ENCODE results near the gene SNTG2. TPM values are rescaled to one million over a fixed set of nuclear protein-coding genes. Genes with fewer than 3 reads are reported as not detected.
"Not testable (repeated sequence)": the region's sequence is repeated elsewhere in the genome, so short reads cannot be mapped to it uniquely, and the experiment has no call there.

Gene SNTG2
- total and polyA plus RNA-seq, 7 experiments from 2014 or later = 0.26 to 4.9 (median 3.1) TPM; not detected in 2

- ATAC-seq = no peak
Measured at GRCh38 chr2:907706-908105, 42.9 kb upstream of the SNTG2 start.

GRCh38 chr2:908568-908967 is 42.1 kb upstream of the SNTG2 start:
- ChIA-PET POLR2A (no interaction called here), CTCF (no interaction called here)
- Histone ChIP-seq H3K27me3 (ENCODE audit: control insufficient read depth in 2 of 2, insufficient read depth in 2 of 2, low read length in 2 of 2) (no peaks in the 10 kb centered on the region), H3K27ac (ENCODE audit: low read depth, low read length) (no peak overlapping the region), H3K4me3 (ENCODE audit: low read length) (no peak overlapping the region), H3K36me3 (ENCODE audit: control insufficient read depth in 2 of 3, insufficient read depth in 3 of 3, low read length in 3 of 3) (no peaks in the 10 kb centered on the region), H3K9me3 (ENCODE audit: control insufficient read depth in 2 of 3, low read length in 3 of 3) (no peaks in the 10 kb centered on the region), H3K4me1 (ENCODE audit: control insufficient read depth in 2 of 2, insufficient read depth in 2 of 2, low read length in 2 of 2) (no peaks in the 10 kb centered on the region)
- Mint-ChIP-seq H3K4me3 (no peak overlapping the region), H3K4me1 (peaks cover 0 to 6% (median 4%) of the 10 kb centered on the region in 7 donors), H3K36me3 (no peaks in the 10 kb centered on the region), H3K27me3 (peaks cover 0 to 6% (median 1%) of the 10 kb centered on the region in 5 donors), H3K9me3 (peaks cover 0 to 4% (median 0%) of the 10 kb centered on the region in 11 donors), H3K27ac (peak overlapping the region in 1 of 9 donors; percentile 26)
- ATAC-seq (no peak), DNase-seq (no peak)
- intact Hi-C loops (cut with micrococcal nuclease) = no loop called here

More at GRCh38 chr2:907706-908105, 42.9 kb upstream of the SNTG2 start:
- no peak overlapping the region for H3K27ac ChIP-seq (ENCODE audit: low read depth, low read length)
- peaks cover 0 to 6% (median 0%) of the 10 kb centered on the region in 11 donors for H3K9me3 Mint-ChIP-seq
- no peak for DNase-seq
- intact Hi-C loops (cut with micrococcal nuclease) = no loop called here
- no peaks in the 10 kb centered on the region for H3K9me3 ChIP-seq (ENCODE audit: control insufficient read depth in 2 of 3, low read length in 3 of 3)
- ChIA-PET POLR2A (no interaction called here), CTCF (no interaction called here)
- H3K27me3 ChIP-seq (ENCODE audit: control insufficient read depth in 2 of 2, insufficient read depth in 2 of 2, low read length in 2 of 2) = no peaks in the 10 kb centered on the region
- H3K4me3 Mint-ChIP-seq = no peak overlapping the region
- H3K4me1 Mint-ChIP-seq = peaks cover 0 to 6% (median 4%) of the 10 kb centered on the region in 7 donors
- H3K36me3 ChIP-seq (ENCODE audit: control insufficient read depth in 2 of 3, insufficient read depth in 3 of 3, low read length in 3 of 3) = no peaks in the 10 kb centered on the region
- peak overlapping the region in 1 of 9 donors; percentile 42 for H3K27ac Mint-ChIP-seq
- peaks cover 0 to 6% (median 5%) of the 10 kb centered on the region in 5 donors for H3K27me3 Mint-ChIP-seq
- no peaks in the 10 kb centered on the region for H3K36me3 Mint-ChIP-seq
- H3K4me3 ChIP-seq (ENCODE audit: low read length) = no peak overlapping the region
- no peaks in the 10 kb centered on the region for H3K4me1 ChIP-seq (ENCODE audit: control insufficient read depth in 2 of 2, insufficient read depth in 2 of 2, low read length in 2 of 2)

GRCh38 chr2:909764-910379 is 40.8 kb upstream of the SNTG2 start:
- DNase-seq; H3K4me1 ChIP-seq (ENCODE audit: control insufficient read depth in 2 of 2, insufficient read depth in 2 of 2, low read length in 2 of 2); H3K4me1 Mint-ChIP-seq; H3K27ac Mint-ChIP-seq; H3K27me3 Mint-ChIP-seq; H3K4me3 ChIP-seq (ENCODE audit: low read length); intact Hi-C loops (cut with micrococcal nuclease); H3K27ac ChIP-seq (ENCODE audit: low read depth, low read length); CTCF ChIA-PET; H3K27me3 ChIP-seq (ENCODE audit: control insufficient read depth in 2 of 2, insufficient read depth in 2 of 2, low read length in 2 of 2); POLR2A ChIA-PET; H3K4me3 Mint-ChIP-seq; ATAC-seq; H3K9me3 ChIP-seq (ENCODE audit: control insufficient read depth in 2 of 3, low read length in 3 of 3); H3K36me3 Mint-ChIP-seq; H3K36me3 ChIP-seq (ENCODE audit: control insufficient read depth in 2 of 3, insufficient read depth in 3 of 3, low read length in 3 of 3); H3K9me3 Mint-ChIP-seq: not testable (repeated sequence)

- intact Hi-C loops (cut with micrococcal nuclease) = no loop called here
- H3K27me3 Mint-ChIP-seq = no peaks in the 10 kb centered on the region
- Histone ChIP-seq H3K27me3 (ENCODE audit: control insufficient read depth in 2 of 2, insufficient read depth in 2 of 2, low read length in 2 of 2) (no peaks in the 10 kb centered on the region), H3K9me3 (ENCODE audit: control insufficient read depth in 2 of 3, low read length in 3 of 3) (no peaks in the 10 kb centered on the region), H3K27ac (ENCODE audit: low read depth, low read length) (no peak overlapping the region), H3K4me3 (ENCODE audit: low read length) (no peak overlapping the region), H3K4me1 (ENCODE audit: control insufficient read depth in 2 of 2, insufficient read depth in 2 of 2, low read length in 2 of 2) (no peaks in the 10 kb centered on the region), H3K36me3 (ENCODE audit: control insufficient read depth in 2 of 3, insufficient read depth in 3 of 3, low read length in 3 of 3) (no peaks in the 10 kb centered on the region)
- H3K36me3 Mint-ChIP-seq = no peaks in the 10 kb centered on the region
- H3K9me3 Mint-ChIP-seq = peaks cover 0 to 4% (median 0%) of the 10 kb centered on the region in 11 donors
- POLR2A ChIA-PET = interaction anchor here (0.6 kb wide), 1 partner anchor 52 kb away, joined by 4 read pairs; no protein-coding TSS in a partner anchor
- H3K27ac Mint-ChIP-seq = no peak overlapping the region
- no peak for DNase-seq
- H3K4me3 Mint-ChIP-seq = no peak overlapping the region
- H3K4me1 Mint-ChIP-seq = peaks cover 0 to 6% (median 4%) of the 10 kb centered on the region in 7 donors
- ATAC-seq = no peak
- CTCF ChIA-PET = no interaction called here
Measured at GRCh38 chr2:910698-911097, 40.0 kb upstream of the SNTG2 start.

GRCh38 chr2:915979-916378 is 34.7 kb upstream of the SNTG2 start:
- H3K27ac ChIP-seq (ENCODE audit: low read depth, low read length) = no peak overlapping the region
- H3K36me3 ChIP-seq (ENCODE audit: control insufficient read depth in 2 of 3, insufficient read depth in 3 of 3, low read length in 3 of 3) = no peaks in the 10 kb centered on the region
- ChIA-PET POLR2A (no interaction called here), CTCF (no interaction called here)
- DNase-seq (no peak), ATAC-seq (no peak)
- Mint-ChIP-seq H3K9me3 (peaks cover 0 to 2% (median 0%) of the 10 kb centered on the region in 11 donors), H3K36me3 (no peaks in the 10 kb centered on the region), H3K27ac (no peak overlapping the region), H3K4me1 (no peaks in the 10 kb centered on the region), H3K27me3 (peaks cover 0 to 4% (median 0%) of the 10 kb centered on the region in 5 donors), H3K4me3 (no peak overlapping the region)
- no peaks in the 10 kb centered on the region for H3K4me1 ChIP-seq (ENCODE audit: control insufficient read depth in 2 of 2, insufficient read depth in 2 of 2, low read length in 2 of 2)
- no peak overlapping the region for H3K4me3 ChIP-seq (ENCODE audit: low read length)
- H3K9me3 ChIP-seq (ENCODE audit: control insufficient read depth in 2 of 3, low read length in 3 of 3) = no peaks in the 10 kb centered on the region
- intact Hi-C loops (cut with micrococcal nuclease) = no loop called here
- H3K27me3 ChIP-seq (ENCODE audit: control insufficient read depth in 2 of 2, insufficient read depth in 2 of 2, low read length in 2 of 2) = no peaks in the 10 kb centered on the region

GRCh38 chr2:916935-917334 is 33.7 kb upstream of the SNTG2 start:
- no peaks in the 10 kb centered on the region for H3K36me3 Mint-ChIP-seq
- Histone ChIP-seq H3K4me1 (ENCODE audit: control insufficient read depth in 2 of 2, insufficient read depth in 2 of 2, low read length in 2 of 2) (no peaks in the 10 kb centered on the region), H3K27me3 (ENCODE audit: control insufficient read depth in 2 of 2, insufficient read depth in 2 of 2, low read length in 2 of 2) (no peaks in the 10 kb centered on the region), H3K27ac (ENCODE audit: low read depth, low read length) (no peak overlapping the region), H3K36me3 (ENCODE audit: control insufficient read depth in 2 of 3, insufficient read depth in 3 of 3, low read length in 3 of 3) (no peaks in the 10 kb centered on the region), H3K9me3 (ENCODE audit: control insufficient read depth in 2 of 3, low read length in 3 of 3) (no peaks in the 10 kb centered on the region), H3K4me3 (ENCODE audit: low read length) (no peak overlapping the region)
- ATAC-seq = no peak
- H3K27me3 Mint-ChIP-seq = peaks cover 0 to 4% (median 0%) of the 10 kb centered on the region in 5 donors
- H3K4me3 Mint-ChIP-seq = no peak overlapping the region
- no peaks in the 10 kb centered on the region for H3K9me3 Mint-ChIP-seq
- intact Hi-C loops (cut with micrococcal nuclease) = no loop called here
- POLR2A ChIA-PET = no interaction called here
- H3K27ac Mint-ChIP-seq = no peak overlapping the region
- H3K4me1 Mint-ChIP-seq = no peaks in the 10 kb centered on the region
- no peak for DNase-seq
- CTCF ChIA-PET = no interaction called here

- Histone ChIP-seq H3K27me3 (ENCODE audit: control insufficient read depth in 2 of 2, insufficient read depth in 2 of 2, low read length in 2 of 2) (no peaks in the 10 kb centered on the region), H3K27ac (ENCODE audit: low read depth, low read length) (no peak overlapping the region), H3K4me3 (ENCODE audit: low read length) (no peak overlapping the region), H3K9me3 (ENCODE audit: control insufficient read depth in 2 of 3, low read length in 3 of 3) (no peaks in the 10 kb centered on the region), H3K36me3 (ENCODE audit: control insufficient read depth in 2 of 3, insufficient read depth in 3 of 3, low read length in 3 of 3) (no peaks in the 10 kb centered on the region), H3K4me1 (ENCODE audit: control insufficient read depth in 2 of 2, insufficient read depth in 2 of 2, low read length in 2 of 2) (no peaks in the 10 kb centered on the region)
- ATAC-seq = no peak
- H3K36me3 Mint-ChIP-seq = no peaks in the 10 kb centered on the region
- no peak overlapping the region for H3K4me3 Mint-ChIP-seq
- no peak for DNase-seq
- no peak overlapping the region for H3K27ac Mint-ChIP-seq
- POLR2A ChIA-PET = no interaction called here
- H3K27me3 Mint-ChIP-seq = peaks cover 0 to 7% (median 0%) of the 10 kb centered on the region in 5 donors
- no peaks in the 10 kb centered on the region for H3K4me1 Mint-ChIP-seq
- intact Hi-C loops (cut with micrococcal nuclease) = no loop called here
- CTCF ChIA-PET = no interaction called here
- no peaks in the 10 kb centered on the region for H3K9me3 Mint-ChIP-seq
Measured at GRCh38 chr2:919672-920071, 31.0 kb upstream of the SNTG2 start.

Measured in naive thymus-derived CD4-positive, alpha-beta T cell (primary cell).